ENCODE results near the gene GJB3. TPM values are rescaled to one million over a fixed set of nuclear protein-coding genes. Genes with fewer than 3 reads are reported as not detected.

GJB3 gene
- total and polyA plus RNA-seq, 2 donors from 2014 or later: 8.8 TPM; not detected in 1

DNA sequence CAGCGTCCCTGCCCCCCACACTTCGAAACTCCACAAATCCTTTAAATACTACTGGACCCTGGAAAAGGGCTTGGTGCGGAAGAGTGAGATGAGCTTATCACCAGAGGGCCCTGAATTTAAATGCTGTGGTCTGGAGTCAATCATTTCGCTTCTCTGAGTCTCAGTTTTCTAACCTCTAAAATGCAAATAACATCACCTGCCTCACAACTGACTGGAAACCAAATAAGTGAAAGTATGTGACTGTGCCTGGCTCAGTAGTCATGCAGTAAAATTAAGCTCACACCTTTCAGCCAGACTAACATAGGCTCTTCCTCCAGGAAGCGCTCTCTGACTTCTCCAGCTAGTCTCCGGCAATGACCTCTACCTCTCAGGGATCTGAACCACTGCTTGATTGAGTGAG lies 16.0 kb downstream of the GJB3 start:
- TF ChIP-seq CTCF (IDR thresholded peaks at IDR 0.05; ENCODE audit: borderline replicate concordance, extremely low read depth, insufficient read depth): no peak
- H3K36me3 ChIP-seq (ENCODE audit: control insufficient read depth in 2 of 3, insufficient read depth in 3 of 3, low read length in 3 of 3): no peaks in the 10 kb centered on the region
- DNase-seq (no peak), FAIRE-seq (no peak)
- H3K4me1 ChIP-seq (ENCODE audit: control insufficient read depth in 2 of 3, insufficient read depth in 2 of 3, low read depth in 1 of 3, low read length in 3 of 3): peaks cover 0 to 11% (median 0%) of the 10 kb centered on the region in 3 donors
- intact Hi-C loops (cut with DNase I): loop anchor here (10.0 kb wide), 1 partner anchor 48 kb away; no protein-coding TSS in a partner anchor
- H3K27ac ChIP-seq (ENCODE audit: low read depth in 2 of 2, low read length in 2 of 2): peak overlapping the region in 1 of 2 donors; percentile 65
- H3K4me3 ChIP-seq (ENCODE audit: low read length in 3 of 3): peak overlapping the region in 2 of 3 donors; percentile 9 to 40
- H3K9me3 ChIP-seq (ENCODE audit: control insufficient read depth in 2 of 3, insufficient read depth in 1 of 3, low read length in 3 of 3): no peaks in the 10 kb centered on the region
- no peak overlapping the region for H3K9ac ChIP-seq (ENCODE audit: low read length in 3 of 3)
- H3K27me3 ChIP-seq (ENCODE audit: control insufficient read depth, insufficient read depth, low read length): no peaks in the 10 kb centered on the region

- no peak for DNase-seq
- no peak overlapping the region for H3K4me3 ChIP-seq (ENCODE audit: low read length in 3 of 3)
- FAIRE-seq: no peak
- H3K9me3 ChIP-seq (ENCODE audit: control insufficient read depth in 2 of 3, insufficient read depth in 1 of 3, low read length in 3 of 3): no peaks in the 10 kb centered on the region
- intact Hi-C loops (cut with DNase I): no loop called here
- H3K9ac ChIP-seq (ENCODE audit: low read length in 3 of 3): no peak overlapping the region
- no peak for TF ChIP-seq CTCF (IDR thresholded peaks at IDR 0.05; ENCODE audit: borderline replicate concordance, extremely low read depth, insufficient read depth)
- H3K27me3 ChIP-seq (ENCODE audit: control insufficient read depth, insufficient read depth, low read length): no peaks in the 10 kb centered on the region
- H3K4me1 ChIP-seq (ENCODE audit: control insufficient read depth in 2 of 3, insufficient read depth in 2 of 3, low read depth in 1 of 3, low read length in 3 of 3): peaks cover 0 to 6% (median 0%) of the 10 kb centered on the region in 3 donors
- no peak overlapping the region for H3K27ac ChIP-seq (ENCODE audit: low read depth in 2 of 2, low read length in 2 of 2)
- no peaks in the 10 kb centered on the region for H3K36me3 ChIP-seq (ENCODE audit: control insufficient read depth in 2 of 3, insufficient read depth in 3 of 3, low read length in 3 of 3)
Observed at GRCh38 chr1:34800214-34800613, 19.2 kb downstream of the GJB3 start.

DNA sequence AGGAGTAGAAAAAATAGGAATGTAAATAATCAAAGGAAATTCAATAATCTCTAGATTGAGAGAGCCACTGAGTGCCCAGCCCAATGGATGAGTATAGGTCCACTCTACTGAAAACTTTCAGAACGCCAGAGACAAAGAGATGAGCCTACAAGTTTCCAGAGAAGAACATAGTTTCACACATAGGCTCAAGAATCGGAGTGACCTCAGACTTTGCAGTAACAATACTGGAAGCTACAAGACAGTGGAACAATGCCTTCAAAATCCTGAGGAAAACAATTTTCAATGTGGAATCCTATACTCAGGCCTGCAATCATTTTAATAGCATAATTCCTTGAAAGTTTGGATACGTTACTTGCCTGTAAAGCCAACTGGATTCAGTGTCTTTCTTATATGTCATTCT lies 22.8 kb downstream of the GJB3 start:
- Histone ChIP-seq H3K36me3 (ENCODE audit: control insufficient read depth in 2 of 3, insufficient read depth in 3 of 3, low read length in 3 of 3) (no peaks in the 10 kb centered on the region), H3K27me3 (ENCODE audit: control insufficient read depth, insufficient read depth, low read length) (no peaks in the 10 kb centered on the region), H3K9me3 (ENCODE audit: control insufficient read depth in 2 of 3, insufficient read depth in 1 of 3, low read length in 3 of 3) (no peaks in the 10 kb centered on the region), H3K4me1 (ENCODE audit: control insufficient read depth in 2 of 3, insufficient read depth in 2 of 3, low read depth in 1 of 3, low read length in 3 of 3) (no peaks in the 10 kb centered on the region), H3K4me3 (ENCODE audit: low read length in 3 of 3) (no peak overlapping the region), H3K9ac (ENCODE audit: low read length in 3 of 3) (no peak overlapping the region), H3K27ac (ENCODE audit: low read depth in 2 of 2, low read length in 2 of 2) (no peak overlapping the region)
- FAIRE-seq: no peak
- DNase-seq: no peak
- intact Hi-C loops (cut with DNase I): no loop called here
- TF ChIP-seq CTCF (IDR thresholded peaks at IDR 0.05; ENCODE audit: borderline replicate concordance, extremely low read depth, insufficient read depth): no peak

- H3K4me3 ChIP-seq (ENCODE audit: low read length in 3 of 3): no peak overlapping the region
- DNase-seq (no peak), FAIRE-seq (no peak)
- no peak overlapping the region for H3K27ac ChIP-seq (ENCODE audit: low read depth in 2 of 2, low read length in 2 of 2)
- no peak for TF ChIP-seq CTCF (IDR thresholded peaks at IDR 0.05; ENCODE audit: borderline replicate concordance, extremely low read depth, insufficient read depth)
- H3K27me3 ChIP-seq (ENCODE audit: control insufficient read depth, insufficient read depth, low read length): no peaks in the 10 kb centered on the region
- H3K4me1 ChIP-seq (ENCODE audit: control insufficient read depth in 2 of 3, insufficient read depth in 2 of 3, low read depth in 1 of 3, low read length in 3 of 3): no peaks in the 10 kb centered on the region
- H3K9me3 ChIP-seq (ENCODE audit: control insufficient read depth in 2 of 3, insufficient read depth in 1 of 3, low read length in 3 of 3): no peaks in the 10 kb centered on the region
- H3K9ac ChIP-seq (ENCODE audit: low read length in 3 of 3): no peak overlapping the region
- intact Hi-C loops (cut with DNase I): no loop called here
- no peaks in the 10 kb centered on the region for H3K36me3 ChIP-seq (ENCODE audit: control insufficient read depth in 2 of 3, insufficient read depth in 3 of 3, low read length in 3 of 3)
Observed at GRCh38 chr1:34806396-34806795, 25.4 kb downstream of the GJB3 start.

Measured in kidney (tissue), 14 donors.